Measurements from ENCODE around the gene ZSCAN16. TPM values are rescaled to one million over a fixed set of nuclear protein-coding genes. Genes with fewer than 3 reads are reported as not detected.

Gene ZSCAN16
- total RNA-seq, 1 experiment from 2014 or later, result 8.1 TPM

DNA sequence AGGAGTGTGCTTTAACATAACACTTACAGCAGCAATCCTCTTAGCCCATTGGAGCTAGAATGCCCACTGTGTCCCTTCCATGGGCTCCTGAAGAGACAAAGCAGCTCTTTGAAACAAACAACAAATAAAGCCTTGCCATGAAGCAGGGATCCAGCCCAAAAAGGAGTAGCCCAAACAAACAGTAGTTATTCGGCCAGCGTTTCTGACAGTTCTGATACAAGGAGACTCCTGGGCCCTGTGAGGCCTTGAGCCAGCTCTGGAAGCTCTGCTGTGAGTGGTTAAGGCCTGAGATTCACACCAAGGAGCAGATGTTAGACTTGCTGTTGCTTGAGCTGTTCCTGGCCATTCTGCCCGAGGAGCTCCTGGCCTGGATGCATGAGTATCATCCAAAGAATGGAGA, 16.9 kb upstream of the ZSCAN16 start:
- no peak overlapping the region for H3K9ac ChIP-seq (ENCODE audit: low read length)
- peaks cover 10% of the 10 kb centered on the region; the same call in 1 of the 2 replicates for H3K4me1 ChIP-seq (ENCODE audit: insufficient read depth, low read length)
- H3K4me3 ChIP-seq (ENCODE audit: low read length), result no peak overlapping the region
- H3K79me2 ChIP-seq (ENCODE audit: low read length), result no peaks in the 10 kb centered on the region
- ChIA-PET CTCF (no interaction called here), POLR2A (ENCODE audit: unreplicated experiment) (no interaction called here)
- no peak overlapping the region for H3K27ac ChIP-seq (ENCODE audit: low read length)
- no peaks in the 10 kb centered on the region for H3K9me3 ChIP-seq (ENCODE audit: low read length)
- no TSS peak for BruUV-seq (replicated peaks)
- no peak overlapping the region for H3K4me2 ChIP-seq (ENCODE audit: low read length)
- H3K27me3 ChIP-seq (ENCODE audit: low read length), result no peaks in the 10 kb centered on the region
- TF ChIP-seq, protein P1, sequence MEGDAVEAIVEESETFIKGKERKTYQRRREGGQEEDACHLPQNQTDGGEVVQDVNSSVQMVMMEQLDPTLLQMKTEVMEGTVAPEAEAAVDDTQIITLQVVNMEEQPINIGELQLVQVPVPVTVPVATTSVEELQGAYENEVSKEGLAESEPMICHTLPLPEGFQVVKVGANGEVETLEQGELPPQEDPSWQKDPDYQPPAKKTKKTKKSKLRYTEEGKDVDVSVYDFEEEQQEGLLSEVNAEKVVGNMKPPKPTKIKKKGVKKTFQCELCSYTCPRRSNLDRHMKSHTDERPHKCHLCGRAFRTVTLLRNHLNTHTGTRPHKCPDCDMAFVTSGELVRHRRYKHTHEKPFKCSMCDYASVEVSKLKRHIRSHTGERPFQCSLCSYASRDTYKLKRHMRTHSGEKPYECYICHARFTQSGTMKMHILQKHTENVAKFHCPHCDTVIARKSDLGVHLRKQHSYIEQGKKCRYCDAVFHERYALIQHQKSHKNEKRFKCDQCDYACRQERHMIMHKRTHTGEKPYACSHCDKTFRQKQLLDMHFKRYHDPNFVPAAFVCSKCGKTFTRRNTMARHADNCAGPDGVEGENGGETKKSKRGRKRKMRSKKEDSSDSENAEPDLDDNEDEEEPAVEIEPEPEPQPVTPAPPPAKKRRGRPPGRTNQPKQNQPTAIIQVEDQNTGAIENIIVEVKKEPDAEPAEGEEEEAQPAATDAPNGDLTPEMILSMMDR (conservative IDR thresholded peaks at IDR 0.05; ENCODE audit: low read depth, low read length), result no peak
- TF ChIP-seq EZH2 (IDR thresholded peaks at IDR 0.05; ENCODE audit: low read length, unreplicated experiment) (no peak), EZH2phosphoT487 (IDR thresholded peaks at IDR 0.05; ENCODE audit: borderline replicate concordance, low read length) (no peak)
- no peak overlapping the region for H2AFZ ChIP-seq (ENCODE audit: low read length)
- H3K36me3 ChIP-seq (ENCODE audit: low read depth, low read length), result no peaks in the 10 kb centered on the region
- DNase-seq (no peak), ATAC-seq (no peak)
- no peaks in the 10 kb centered on the region for H3K9me2 ChIP-seq (replicated peaks; ENCODE audit: low read length)
- H3F3A ChIP-seq (ENCODE audit: low read length, unreplicated experiment), result no peaks in the 10 kb centered on the region
- intact Hi-C loops (cut with micrococcal nuclease), result no loop called here
- no peaks in the 10 kb centered on the region for H4K20me1 ChIP-seq (ENCODE audit: low read length)

DNA sequence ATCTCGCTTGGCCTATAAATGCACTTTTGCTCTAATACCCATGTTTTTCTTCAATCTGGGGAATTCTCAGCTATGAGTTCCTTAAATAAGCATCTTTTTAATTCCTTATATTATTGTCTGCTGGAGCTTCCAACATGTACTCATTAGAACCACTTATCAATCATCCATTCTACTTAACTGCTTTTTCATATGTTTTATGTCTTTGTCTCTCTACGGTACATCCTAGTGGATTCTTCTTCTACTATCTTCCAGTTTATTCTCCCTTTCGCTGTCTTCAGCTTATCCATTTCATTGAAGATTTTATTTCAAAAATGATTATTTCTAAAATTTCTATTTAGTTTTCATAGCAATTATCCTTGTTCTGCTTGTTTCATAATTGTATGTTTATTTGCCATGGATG, 12.4 kb upstream of the ZSCAN16 start:
- Histone ChIP-seq H3K9ac (ENCODE audit: low read length) (no peak overlapping the region), H3K9me2 (replicated peaks; ENCODE audit: low read length) (no peaks in the 10 kb centered on the region), H3K36me3 (ENCODE audit: low read depth, low read length) (peaks cover 14% of the 10 kb centered on the region; the same call in 1 of the 2 replicates), H2AFZ (ENCODE audit: low read length) (no peak overlapping the region), H3K4me3 (ENCODE audit: low read length) (no peak overlapping the region), H3K27ac (ENCODE audit: low read length) (no peak overlapping the region), H3F3A (ENCODE audit: low read length, unreplicated experiment) (no peaks in the 10 kb centered on the region), H3K27me3 (ENCODE audit: low read length) (no peaks in the 10 kb centered on the region), H3K79me2 (ENCODE audit: low read length) (no peaks in the 10 kb centered on the region), H3K4me2 (ENCODE audit: low read length) (no peak overlapping the region), H3K9me3 (ENCODE audit: low read length) (no peaks in the 10 kb centered on the region), H3K4me1 (ENCODE audit: insufficient read depth, low read length) (no peaks in the 10 kb centered on the region), H4K20me1 (ENCODE audit: low read length) (no peaks in the 10 kb centered on the region)
- intact Hi-C loops (cut with micrococcal nuclease), result no loop called here
- no TSS peak for BruUV-seq (replicated peaks)
- DNase-seq, result no peak
- TF ChIP-seq, protein P1 (conservative IDR thresholded peaks at IDR 0.05; ENCODE audit: low read depth, low read length), result no peak
- TF ChIP-seq EZH2 (IDR thresholded peaks at IDR 0.05; ENCODE audit: low read length, unreplicated experiment), result no peak
- TF ChIP-seq EZH2phosphoT487 (IDR thresholded peaks at IDR 0.05; ENCODE audit: borderline replicate concordance, low read length), result no peak
- ATAC-seq, result no peak
- CTCF ChIA-PET, result no interaction called here
- POLR2A ChIA-PET (ENCODE audit: unreplicated experiment), result no interaction called here

DNA sequence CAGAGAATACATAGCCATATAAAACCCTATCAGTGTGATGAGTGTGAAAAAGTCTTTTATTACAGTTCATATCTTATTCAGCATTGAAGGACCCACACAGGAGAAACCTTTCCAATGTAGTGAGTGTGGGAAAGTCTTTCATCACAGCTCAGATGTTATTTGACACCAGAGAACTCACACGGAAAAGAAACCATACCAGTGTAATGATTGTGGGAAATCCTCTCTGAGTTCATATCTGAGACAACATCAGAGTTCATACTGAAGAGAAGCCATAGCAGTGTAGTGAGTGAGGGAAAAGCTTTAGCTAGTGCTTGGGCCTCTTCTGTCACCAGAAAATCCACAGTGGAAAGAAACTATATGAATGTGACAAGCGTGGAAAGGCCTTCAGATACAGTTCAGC, 8.6 kb upstream of the ZSCAN16 start:
- intact Hi-C loops (cut with micrococcal nuclease), result no loop called here
- no peak for DNase-seq
- Histone ChIP-seq H3K9me3 (ENCODE audit: low read length) (no peaks in the 10 kb centered on the region), H3K9ac (ENCODE audit: low read length) (no peak overlapping the region), H3K79me2 (ENCODE audit: low read length) (no peaks in the 10 kb centered on the region), H3K27ac (ENCODE audit: low read length) (no peak overlapping the region), H3K27me3 (ENCODE audit: low read length) (no peaks in the 10 kb centered on the region), H3K36me3 (ENCODE audit: low read depth, low read length) (peaks cover 14% of the 10 kb centered on the region; the same call in 1 of the 2 replicates), H4K20me1 (ENCODE audit: low read length) (no peaks in the 10 kb centered on the region), H2AFZ (ENCODE audit: low read length) (no peak overlapping the region), H3K9me2 (replicated peaks; ENCODE audit: low read length) (no peaks in the 10 kb centered on the region), H3K4me2 (ENCODE audit: low read length) (no peak overlapping the region), H3K4me1 (ENCODE audit: insufficient read depth, low read length) (no peaks in the 10 kb centered on the region), H3K4me3 (ENCODE audit: low read length) (no peak overlapping the region), H3F3A (ENCODE audit: low read length, unreplicated experiment) (no peaks in the 10 kb centered on the region)
- no peak for TF ChIP-seq EZH2phosphoT487 (IDR thresholded peaks at IDR 0.05; ENCODE audit: borderline replicate concordance, low read length)
- TF ChIP-seq, protein P1 (conservative IDR thresholded peaks at IDR 0.05; ENCODE audit: low read depth, low read length), result no peak
- TF ChIP-seq EZH2 (IDR thresholded peaks at IDR 0.05; ENCODE audit: low read length, unreplicated experiment), result no peak
- ATAC-seq, result no peak
- BruUV-seq (replicated peaks), result no TSS peak
- ChIA-PET CTCF (no interaction called here), POLR2A (ENCODE audit: unreplicated experiment) (no interaction called here)

Measured in PC-3 (cell line).